MV-4-11 (cell line): ENCODE data around the gene MYBPH.

Source experiments
- DNase-seq: peaks from one replicate; lab custom pipeline; 2025; lab: John Stamatoyannopoulos, UW

Gene MYBPH

DNA sequence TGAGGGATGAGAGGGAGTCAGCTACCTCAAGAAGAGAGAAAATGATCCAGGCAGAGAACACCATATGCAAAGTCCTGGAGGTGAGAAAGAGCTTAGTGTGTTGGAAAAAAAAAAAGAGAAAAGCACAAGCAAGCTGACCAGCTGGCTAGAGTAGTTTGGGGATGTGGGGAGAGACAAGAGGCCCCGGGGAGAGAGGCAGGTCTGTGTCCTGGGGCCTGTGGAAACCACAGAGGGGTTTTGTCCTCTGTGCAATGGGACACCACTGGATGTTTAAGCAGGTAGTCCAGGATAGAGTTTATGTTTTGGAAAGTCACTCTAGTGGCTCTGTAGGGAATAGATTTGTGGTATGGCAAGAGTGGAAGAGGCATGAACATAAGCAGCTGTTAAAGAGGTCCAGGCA, 25.3 kb upstream of the MYBPH start:
- peak; percentile 33 for DNase-seq

- DNase-seq = peak; percentile 81
Observed at GRCh38 chr1:203199816-203200571, 24.4 kb upstream of the MYBPH start.

GRCh38 chr1:203199481-203199815, 23.8 kb upstream of the MYBPH start:
- DNase-seq = no peak

- DNase-seq = no peak
Observed at GRCh38 chr1:203199002-203199401, 23.4 kb upstream of the MYBPH start.

DNA sequence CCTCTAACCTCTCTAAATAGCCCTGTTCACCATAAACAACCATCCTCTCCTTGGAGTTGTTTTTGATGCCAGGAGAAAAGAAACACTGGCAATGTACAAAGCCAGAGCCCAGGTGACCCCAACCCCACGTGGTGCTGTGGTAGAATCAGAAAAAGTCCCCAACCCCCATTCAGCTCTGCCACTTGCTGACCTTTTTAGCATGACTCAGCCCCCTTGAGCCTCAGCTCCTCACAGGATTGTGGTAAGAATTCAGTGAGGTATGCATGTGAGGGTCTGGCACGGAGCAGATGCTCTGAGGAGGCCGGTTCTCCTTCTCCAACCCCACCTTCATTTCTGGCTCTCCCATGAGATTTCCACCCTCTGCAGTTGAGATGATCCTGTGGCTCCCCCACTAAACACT, 22.0 kb upstream of the MYBPH start:
- peak; percentile 25 for DNase-seq

GRCh38 chr1:203196371-203196770, 20.7 kb upstream of the MYBPH start:
- DNase-seq = no peak

DNA sequence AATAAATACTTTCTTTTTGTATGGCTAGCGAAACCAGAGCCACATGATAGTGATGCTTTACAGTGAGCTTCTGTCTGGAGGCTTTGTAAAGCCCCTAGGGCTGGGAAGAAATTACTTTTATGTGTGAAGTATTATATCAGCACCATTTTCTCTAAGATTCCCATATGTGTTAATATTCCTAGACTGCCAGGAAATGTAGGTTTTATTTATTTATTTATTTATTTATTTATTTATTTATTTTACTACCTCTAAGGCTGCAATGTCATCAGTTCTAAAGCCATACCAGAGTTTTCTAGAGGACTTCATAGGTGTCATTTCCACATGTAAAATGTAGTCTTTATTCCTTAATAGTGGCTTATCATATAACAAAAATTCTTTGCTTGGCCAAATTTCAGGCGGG, 15.3 kb upstream of the MYBPH start:
- no peak for DNase-seq

DNA sequence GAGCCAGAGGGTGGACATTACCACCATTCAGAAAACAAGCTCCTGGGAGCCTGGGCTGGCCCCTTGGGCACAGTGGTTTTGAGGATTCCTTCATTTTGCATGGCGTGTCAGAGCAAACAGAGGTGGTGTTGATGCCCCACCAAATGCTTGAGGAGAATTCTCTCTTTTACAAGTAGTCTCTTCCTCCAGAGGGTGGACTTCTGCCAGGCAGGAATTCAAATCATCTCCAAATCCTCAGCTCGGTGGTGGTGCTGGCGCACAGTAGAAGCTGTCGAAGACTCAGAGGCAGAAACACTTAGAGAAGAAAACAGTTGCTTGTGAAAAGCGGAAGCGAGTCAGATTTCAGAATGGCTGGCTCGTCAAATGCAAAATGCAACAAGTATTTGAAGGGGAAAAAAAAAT, 14.3 kb upstream of the MYBPH start:
- peak; percentile 81 for DNase-seq

DNA sequence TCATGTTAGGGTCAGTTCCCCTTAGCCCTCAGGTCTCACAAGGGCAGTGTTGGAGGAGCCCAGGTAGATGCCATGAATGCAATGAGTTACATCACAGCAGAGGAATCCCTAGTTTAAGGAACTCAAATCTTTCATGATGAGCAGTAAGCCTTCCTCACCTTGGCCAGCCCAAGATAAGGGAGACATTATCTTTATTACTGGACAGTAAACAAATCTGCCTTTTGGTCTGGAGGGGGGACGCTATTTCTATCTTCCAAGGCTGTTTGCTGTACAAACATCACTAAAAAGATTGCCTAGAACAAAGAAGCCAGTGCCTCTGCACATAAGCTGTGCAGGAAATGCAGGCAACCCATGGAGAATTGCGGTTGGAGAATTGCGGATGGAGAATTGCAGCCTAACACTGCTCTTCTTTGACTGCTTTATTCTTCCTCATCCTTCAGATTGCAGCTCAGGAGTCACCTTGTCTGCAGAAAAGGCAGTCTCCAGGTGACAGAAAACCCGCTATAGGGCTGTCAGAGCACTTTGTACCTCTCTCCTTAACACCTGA, 13.1 kb upstream of the MYBPH start:
- no peak for DNase-seq

DNA sequence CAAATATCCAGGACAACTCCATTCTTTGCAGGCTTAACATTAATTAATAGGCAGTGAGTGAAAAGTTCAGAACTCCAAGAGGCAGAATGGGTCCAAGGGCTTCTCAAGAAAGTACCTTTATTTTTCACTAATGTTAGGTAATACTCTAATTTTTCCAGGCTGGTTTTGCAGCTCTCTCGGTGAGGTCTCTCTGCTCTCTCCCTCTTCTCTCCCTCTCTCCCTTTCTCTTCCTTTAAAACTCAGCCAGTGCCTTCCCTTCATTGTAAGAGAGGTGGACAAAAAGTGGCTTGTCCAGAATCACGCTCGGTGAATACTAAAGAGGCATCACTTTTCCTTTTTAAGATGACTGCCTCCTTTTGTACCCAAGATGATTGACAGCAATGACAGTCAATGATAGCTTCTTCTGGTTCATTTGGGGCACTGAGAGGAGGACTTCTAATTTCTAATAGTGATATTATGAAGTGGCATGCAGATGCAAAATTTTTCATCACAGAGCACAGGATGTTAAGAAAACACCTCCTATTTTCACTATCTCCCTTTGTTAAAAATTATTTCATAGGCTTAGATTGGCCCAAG, 12.2 kb upstream of the MYBPH start:
- DNase-seq = no peak

- no peak for DNase-seq
Observed at GRCh38 chr1:203187304-203187685, 11.7 kb upstream of the MYBPH start.

DNA sequence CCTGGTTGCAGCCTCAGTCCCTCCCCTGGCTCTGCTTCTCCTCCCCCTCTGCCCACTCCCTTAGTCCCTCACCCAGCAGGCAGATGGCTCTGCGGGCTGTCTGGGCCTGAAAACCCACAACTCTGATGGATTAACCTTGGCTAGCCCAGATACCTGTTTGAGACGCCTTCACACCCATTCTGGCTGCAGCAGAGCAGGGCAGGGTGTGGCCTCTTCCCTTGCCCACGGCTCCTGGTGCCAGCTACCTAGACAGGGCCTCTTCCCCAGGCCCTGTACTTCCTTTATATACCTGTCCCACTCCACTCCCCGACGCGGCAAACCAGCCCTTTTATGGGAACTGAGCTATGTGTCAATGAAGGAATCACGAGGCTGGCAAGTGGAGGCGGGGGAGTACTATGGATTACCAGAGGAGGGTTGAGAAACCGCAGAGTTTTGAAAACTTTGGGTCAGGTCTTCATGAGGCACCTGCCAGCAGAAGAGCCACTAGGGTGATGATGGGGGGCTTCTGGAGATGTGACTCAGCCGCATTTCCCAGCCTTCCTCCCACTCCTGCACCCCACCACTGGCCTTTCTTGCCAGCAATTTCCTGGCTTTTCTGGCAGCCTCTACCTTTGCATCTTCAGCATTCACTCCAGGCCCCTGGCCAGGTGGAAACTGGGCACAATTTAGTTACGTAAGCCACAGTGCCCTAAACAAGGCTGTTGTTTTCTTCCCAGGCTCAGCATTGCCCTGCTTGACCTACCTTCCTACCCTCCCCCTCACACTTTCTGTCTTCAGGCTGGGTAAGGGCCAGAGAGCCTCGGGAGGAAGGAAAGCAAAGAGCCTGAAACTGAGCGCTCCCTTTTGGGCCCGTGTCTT, 11.0 kb upstream of the MYBPH start, which contains the start of gene CHI3L1:
TSS of gene CHI3L1 (minus strand) at position 259 of the 858 bp plus-strand sequence. CDS start at position 178, 81 bp downstream.
- DNase-seq = peak; percentile 88

- no peak for DNase-seq
Observed at GRCh38 chr1:203186091-203186445, 10.4 kb upstream of the MYBPH start.

GRCh38 chr1:203185585-203185984, 10.0 kb upstream of the MYBPH start:
- DNase-seq = no peak

DNA sequence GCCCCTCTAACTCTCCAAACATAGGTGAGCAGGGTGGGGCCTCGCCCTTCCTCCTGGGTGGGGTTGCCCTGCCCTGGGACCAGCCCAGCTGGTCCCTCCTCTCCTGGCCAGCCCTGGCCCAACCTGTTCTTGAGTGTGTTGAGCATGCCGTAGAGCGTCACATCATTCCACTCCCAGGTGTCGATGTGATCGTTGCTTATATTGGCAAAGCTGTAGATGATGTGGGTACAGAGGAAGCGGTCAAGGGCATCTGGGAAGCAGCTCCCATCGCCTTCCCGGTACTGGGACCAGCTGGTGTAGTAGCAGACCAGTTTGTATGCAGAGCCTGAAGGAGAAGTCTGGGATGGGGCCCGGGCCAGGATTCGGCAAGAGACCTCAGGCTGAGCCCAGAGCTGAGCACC, 9.4 kb upstream of the MYBPH start:
- DNase-seq = no peak

- no peak for DNase-seq
Observed at GRCh38 chr1:203184467-203184866, 8.8 kb upstream of the MYBPH start.

- no peak for DNase-seq
Observed at GRCh38 chr1:203183828-203184227, 8.2 kb upstream of the MYBPH start.

- DNase-seq = peak; percentile 43
Observed at GRCh38 chr1:203182387-203182953, 6.8 kb upstream of the MYBPH start.

DNA sequence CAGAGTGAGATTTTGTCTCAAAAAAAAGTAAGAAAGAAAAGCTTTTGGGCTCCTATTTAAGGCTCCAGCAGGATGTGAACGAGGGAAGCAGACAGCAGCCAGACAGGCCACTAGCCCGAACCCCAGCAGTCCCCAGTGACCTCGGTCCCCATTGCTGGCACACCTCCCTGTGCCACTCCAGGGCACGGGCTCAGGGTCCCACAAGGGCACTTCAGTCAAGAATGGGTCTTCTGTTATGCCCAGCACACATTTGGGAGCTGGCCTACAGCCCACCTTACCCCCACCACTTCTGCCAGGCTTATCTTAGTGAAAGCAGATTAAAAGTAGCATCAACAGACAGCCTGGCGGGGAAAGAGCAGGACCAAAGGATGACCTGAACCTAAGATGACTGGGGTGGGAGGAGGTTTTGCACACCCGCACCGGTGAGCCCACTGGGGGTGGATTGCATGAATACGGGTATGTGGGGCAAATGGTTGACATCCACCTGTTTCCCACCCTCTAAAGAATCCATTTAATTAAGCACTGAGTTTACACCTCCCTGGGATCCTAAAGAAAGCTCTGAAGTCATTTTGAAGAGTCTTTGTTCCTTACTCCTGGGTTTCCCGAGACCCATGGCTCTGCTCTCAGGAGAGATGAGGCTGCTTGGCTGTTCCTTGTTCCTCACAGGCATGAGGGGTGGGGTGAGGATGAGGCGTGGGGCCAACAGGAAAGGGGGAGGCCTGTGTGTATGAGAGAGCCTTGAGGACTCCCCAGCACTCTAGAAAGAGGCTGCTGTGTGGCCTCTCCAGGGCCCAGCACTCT, 6.2 kb upstream of the MYBPH start:
- DNase-seq = no peak

GRCh38 chr1:203180611-203181330, 5.1 kb upstream of the MYBPH start:
- DNase-seq = no peak

DNA sequence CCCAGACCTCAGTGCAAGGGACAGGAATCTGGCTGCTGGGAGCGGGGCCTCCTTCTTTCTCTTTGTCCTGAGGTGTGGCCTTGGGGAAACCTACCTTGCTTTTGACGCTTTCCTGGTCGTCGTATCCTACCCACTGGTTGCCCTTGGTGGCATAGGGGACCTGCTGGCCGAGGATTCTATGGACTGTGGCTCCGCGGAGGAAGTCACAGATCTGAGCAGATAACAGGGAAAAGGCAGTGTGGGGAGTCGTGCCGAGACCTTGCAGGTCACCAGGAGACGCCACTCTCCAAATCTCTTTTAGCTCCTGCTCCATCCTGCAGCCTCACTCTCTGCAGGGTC, 4.0 kb upstream of the MYBPH start:
- DNase-seq = no peak
